Measurements from ENCODE around the gene SDCCAG8. TPM values are rescaled to one million over a fixed set of nuclear protein-coding genes. Genes with fewer than 3 reads are reported as not detected.

Gene SDCCAG8
- total and polyA plus RNA-seq, 2 of the 8 experiments (the other 6 are each of a cell fraction or from before 2014, with no cell fraction given) = 15.6 to 21.0 TPM

DNA sequence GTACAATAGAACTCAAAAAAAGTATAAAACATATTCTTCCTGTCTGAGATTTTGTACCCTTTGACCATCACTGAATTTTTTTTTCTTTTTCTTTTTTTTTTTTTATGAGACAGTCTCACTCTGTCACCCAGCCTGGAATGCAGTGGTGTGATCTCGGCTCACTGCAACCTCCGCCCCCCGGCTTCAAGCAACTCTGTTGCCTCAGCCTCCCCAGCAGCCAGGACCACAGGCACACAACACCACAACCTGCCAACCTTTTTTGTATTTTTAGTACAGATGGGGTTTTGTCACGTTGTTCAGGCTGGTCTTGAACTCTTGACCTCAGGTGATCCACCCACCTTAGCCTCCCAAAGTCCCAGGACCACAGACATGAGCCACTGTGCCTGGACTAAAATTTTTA, 10.4 kb downstream of the SDCCAG8 start (continued):
- TF ChIP-seq, protein P1, sequence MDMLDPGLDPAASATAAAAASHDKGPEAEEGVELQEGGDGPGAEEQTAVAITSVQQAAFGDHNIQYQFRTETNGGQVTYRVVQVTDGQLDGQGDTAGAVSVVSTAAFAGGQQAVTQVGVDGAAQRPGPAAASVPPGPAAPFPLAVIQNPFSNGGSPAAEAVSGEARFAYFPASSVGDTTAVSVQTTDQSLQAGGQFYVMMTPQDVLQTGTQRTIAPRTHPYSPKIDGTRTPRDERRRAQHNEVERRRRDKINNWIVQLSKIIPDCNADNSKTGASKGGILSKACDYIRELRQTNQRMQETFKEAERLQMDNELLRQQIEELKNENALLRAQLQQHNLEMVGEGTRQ (IDR thresholded peaks at IDR 0.05; ENCODE audit: low read length) = no peak
- no peak for TF ChIP-seq KDM4A (IDR thresholded peaks at IDR 0.05; ENCODE audit: low read depth, low read length, severe bottlenecking)
- TF ChIP-seq, protein P2, sequence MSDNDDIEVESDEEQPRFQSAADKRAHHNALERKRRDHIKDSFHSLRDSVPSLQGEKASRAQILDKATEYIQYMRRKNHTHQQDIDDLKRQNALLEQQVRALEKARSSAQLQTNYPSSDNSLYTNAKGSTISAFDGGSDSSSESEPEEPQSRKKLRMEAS (IDR thresholded peaks at IDR 0.05) = no peak
- TF ChIP-seq SAP30 (IDR thresholded peaks at IDR 0.05; ENCODE audit: insufficient read depth, insufficient replicate concordance, low read length) = no peak
- no peak for TF ChIP-seq RFX5 (IDR thresholded peaks at IDR 0.05; ENCODE audit: borderline replicate concordance, low read depth, low read length)
- no peak for TF ChIP-seq POU5F1 (IDR thresholded peaks at IDR 0.05; ENCODE audit: low read depth, low read length)

All from H1 (cell line).